Ramos (cell line): Measurements from ENCODE around the gene SRBD1.

Experiments used
- in situ Hi-C: fragments of 300-500 bp; cut with MboI; formaldehyde crosslinking; loops from one replicate; pipeline ENCODE4 v1.14.3; 2022; ENCODE audit warnings: low sequenced_read_pairs; ENCODE audit not compliant: unreplicated experiment

The SRBD1 gene

DNA sequence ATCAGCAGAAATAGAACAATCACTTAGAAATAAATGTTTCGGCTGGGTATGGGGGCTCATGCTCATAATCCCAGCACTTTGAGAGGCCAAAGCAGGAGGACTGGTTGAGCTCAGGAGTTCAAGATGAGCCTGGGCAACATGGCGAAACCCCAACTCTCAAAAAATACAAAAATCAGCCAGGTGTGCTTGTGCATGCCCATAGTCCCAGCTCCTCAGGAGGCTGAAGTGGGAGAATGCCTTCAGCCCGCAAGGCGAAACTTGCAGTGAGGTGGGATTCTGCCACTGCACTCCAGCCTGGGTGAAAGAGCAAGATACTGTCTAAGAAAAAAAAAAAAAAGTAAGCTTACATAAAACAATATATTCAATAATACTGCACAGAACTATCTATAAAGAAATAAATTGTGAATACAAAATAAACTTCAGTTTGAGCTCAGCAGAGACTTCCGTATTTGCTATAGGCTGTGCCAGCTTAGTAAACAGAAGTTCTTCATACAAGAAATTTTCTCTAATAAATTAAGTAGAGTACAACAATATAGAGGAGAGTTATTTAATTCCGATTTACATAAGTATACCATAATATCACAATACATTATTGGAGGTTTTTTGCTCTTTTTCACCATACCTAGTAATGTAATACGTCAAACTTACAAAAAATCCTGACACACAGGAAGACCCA is 43.6 kb downstream of the SRBD1 start:
- in situ Hi-C loops, result no loop called here

DNA sequence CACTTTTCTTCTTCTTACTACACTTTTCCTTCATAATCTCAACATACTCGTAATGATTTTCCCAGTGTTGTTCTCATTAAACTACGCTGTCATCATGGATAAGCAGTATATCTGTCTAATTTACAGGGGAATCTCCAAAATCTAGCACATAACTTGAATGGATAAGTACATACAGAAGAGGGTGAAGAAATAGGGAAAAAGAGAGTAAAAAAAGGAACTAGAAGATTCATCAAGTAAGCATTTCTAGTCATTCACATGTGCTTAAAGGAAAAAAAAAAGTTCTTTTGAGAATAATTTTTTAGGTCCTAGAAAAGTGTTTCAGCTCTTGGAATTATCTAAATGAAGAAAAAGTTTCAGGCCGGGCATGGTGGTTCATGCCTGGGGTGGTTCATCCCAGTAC is 51.6 kb downstream of the SRBD1 start:
- in situ Hi-C loops, result no loop called here

DNA sequence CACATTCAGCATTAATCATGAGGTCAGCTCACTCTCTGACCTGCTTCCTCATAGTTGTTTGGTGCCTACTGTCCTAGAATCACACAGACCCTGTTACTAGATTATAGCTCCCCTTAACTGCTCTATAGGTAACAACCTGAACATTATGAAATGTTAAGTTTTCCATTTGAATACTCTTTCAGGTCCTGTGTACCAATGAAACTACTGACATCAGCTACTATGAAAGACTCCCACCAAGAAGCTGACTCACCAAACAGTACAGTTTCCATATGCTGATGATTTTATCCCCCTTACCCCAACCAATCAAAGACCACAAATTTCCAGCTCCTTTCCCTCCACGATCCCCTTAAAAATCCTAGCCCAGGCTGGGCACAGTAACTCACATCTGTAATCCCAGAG is 56.3 kb downstream of the SRBD1 start:
- in situ Hi-C loops, result no loop called here

DNA sequence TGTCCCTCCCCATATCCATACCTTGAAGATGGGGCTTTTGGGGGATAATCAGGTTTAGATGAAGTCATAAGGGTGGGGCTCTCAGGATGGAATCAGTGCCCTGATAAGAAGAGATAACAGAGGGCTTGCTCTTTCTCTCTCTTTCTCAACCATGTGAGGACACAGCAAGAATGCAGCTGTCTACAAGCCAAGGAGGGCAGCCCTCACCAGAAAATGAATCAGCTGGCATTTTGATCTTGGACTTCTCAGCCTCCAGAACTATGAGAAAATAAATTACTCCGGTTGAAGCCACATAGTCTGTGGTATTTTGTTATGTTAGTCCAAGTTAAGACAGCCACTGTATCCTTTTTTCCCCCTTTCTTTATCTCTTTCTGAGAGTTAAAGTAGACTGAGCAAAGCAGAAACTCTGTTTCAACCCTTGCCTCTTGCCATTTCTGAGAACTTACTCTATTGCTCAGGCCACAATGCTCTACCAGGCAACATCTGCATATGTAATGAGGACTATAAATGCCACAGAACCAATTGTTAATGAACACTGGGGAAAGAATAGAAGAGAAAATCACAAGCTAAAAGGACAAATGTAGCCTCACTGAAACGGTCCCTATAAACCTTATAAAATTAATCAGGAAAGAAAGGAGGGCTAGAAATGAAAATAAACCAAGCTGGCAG is 56.9 kb downstream of the SRBD1 start:
- in situ Hi-C loops, result no loop called here

DNA sequence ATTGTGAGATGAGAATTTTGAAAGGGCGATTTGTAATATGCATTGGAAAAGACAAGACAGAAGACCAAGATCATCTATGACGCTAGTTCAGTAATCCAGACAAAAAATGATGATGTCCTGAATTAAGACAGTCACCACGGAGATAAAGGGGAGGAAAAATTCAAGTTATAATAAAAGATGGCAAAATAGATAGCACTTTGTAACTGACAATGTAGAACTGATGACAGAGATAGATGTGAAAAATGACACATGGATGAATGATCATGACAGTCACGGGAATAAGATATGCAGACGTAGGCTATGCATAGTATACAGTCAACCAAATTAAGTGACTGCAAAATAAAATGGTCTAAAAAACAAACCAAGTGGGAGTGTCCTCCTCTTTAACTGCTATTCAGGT is 59.2 kb downstream of the SRBD1 start:
- in situ Hi-C loops, result no loop called here

DNA sequence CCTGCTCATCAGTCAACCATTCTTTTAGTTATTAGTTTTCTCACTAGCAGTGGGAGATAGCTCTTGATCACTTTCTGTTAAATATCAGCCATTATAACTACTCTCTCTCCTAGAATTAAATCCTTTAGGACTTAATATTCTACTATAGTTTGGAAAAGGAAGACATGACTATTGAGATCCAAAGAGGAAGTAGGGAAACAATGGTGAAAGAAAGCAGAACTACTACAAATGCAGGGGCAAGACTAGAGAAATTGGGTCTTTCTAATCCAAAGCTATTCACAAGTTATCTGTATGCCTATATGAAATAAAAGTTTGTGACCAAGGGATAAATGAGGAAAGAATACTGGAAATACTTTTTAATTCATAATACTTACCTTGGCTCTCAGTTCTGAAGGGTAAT is 65.1 kb downstream of the SRBD1 start:
- in situ Hi-C loops, result no loop called here

DNA sequence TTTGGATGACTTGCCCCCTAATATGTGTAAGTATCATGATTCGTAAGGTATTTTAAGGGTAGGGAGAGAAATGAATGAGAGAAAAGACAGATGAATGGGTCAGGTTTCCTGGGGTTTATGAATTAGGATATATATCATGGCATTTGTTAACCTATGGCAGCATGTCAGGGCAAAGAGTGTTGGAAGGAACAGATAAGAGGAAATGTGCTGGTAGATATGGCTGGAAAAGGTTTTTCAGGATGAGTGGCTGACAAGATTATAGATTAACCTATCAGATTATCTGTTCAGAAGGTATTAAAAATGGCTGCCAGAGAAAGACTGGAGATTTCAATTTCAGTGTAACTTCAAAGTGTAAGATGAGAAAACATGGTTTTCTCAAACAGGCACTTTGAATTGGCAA is 67.8 kb downstream of the SRBD1 start:
- in situ Hi-C loops, result no loop called here

DNA sequence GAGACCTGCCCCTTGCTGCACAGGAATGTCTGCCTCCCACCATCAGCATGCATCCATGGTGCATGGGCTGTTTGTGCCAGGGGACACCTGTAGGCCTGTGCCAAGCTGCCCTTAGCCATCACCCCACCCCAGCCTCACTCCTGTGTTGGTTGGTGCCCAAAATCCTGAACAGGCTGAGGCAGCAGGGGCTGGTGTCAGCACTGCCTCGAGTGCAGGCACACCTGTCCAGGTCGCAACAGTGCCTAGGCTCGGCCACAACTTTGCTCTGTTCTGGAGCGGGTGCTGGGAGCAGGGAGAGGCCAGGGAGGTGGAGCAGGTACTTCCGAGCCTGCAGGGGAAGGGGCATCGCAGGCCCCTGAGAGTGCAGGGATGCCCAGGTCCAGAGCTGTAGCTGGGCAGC is 69.1 kb downstream of the SRBD1 start:
- in situ Hi-C loops, result no loop called here

DNA sequence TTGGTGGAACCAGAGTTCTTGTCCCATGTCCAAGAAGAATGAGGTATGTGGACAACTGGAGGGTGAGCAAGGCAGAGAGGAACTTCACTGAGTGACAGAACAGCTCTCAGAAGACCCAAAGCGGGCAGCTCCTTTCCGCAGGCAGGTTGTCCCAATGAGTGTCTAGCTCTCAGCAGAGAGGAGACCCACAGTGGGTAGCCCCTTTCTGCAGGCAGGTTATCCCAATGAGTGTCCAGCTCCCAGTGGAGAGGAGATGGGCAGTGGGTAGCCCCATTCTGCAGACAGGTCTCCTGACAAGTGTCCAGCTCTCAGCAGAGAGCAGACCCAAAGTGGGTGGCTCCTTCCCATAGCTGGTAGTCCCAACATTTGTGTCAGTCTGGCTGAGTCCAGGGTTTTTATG is 69.6 kb downstream of the SRBD1 start:
- in situ Hi-C loops, result no loop called here

DNA sequence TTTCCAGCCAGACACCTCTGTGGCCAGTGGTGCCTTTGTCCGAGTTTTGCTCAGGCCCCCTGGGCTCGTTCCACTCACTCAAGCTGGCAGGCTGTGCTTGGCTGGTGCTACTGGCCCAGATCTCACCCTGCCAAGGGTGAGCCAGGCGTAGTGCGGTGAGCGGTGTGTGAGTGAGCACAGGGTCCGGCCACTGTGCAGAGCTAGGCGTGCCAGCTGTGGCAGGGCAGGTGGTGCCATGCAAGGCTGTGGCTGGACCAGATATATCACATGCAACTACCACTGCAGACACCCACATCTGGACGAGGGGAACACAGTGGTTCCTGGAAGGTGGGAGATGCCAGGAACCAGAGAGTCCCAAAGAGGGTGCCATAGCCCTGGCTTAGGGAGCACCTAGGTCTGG is 70.1 kb downstream of the SRBD1 start:
- in situ Hi-C loops, result no loop called here

DNA sequence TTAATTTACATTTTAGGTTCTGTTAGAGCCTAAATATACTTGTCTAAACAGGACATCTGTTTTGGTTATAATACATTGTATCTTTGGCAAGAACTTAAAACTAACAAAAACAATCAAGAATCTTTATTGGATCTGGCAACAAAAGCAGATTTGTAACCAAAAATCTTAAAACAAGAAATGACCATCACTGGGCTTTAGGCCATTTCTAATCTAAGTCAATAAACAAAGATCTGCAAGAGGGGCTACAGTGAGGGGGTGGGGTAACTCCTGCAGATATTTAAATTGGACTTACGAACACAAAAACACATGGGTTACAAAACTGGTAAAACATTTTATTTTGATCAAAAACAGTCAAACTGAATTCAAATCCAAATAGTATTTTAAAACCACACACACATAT is 77.3 kb downstream of the SRBD1 start:
- in situ Hi-C loops, result no loop called here

DNA sequence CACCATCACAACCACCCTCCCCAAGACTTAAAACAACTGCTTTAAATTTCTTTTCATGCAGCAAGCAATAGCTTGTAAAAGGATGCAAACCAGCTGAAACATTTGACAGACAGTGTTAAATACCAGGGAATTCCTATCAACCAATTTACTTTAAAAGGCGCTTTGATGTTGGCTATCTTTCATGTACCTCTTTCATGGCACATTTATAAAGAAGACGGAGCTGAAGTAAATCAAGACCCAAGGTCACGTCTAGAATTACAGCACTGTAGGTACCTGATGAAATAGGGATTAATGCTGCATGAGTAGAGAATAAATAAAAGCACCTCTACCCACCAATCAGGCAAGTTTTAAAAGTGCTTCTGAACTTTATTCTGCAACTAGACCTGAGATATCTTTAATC is 78.9 kb downstream of the SRBD1 start:
- in situ Hi-C loops, result no loop called here

DNA sequence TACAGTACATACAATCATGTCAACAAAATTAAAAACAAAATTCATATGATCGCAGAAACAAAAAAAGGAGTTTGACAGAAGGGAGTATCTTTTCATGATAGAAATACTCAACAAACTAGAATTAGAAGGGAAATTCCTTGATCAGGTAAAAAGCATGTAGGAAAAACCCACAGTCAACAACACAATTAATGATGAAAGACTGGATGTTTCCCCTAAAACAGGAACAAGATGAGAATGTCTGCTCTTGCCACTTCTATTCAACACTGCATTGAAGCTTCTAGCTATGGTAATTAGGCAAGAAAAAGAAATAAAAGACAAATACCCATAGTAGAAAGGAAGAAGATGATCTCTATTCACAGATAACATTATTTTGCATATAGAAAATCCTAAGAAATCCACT is 87.1 kb downstream of the SRBD1 start:
- in situ Hi-C loops, result no loop called here

DNA sequence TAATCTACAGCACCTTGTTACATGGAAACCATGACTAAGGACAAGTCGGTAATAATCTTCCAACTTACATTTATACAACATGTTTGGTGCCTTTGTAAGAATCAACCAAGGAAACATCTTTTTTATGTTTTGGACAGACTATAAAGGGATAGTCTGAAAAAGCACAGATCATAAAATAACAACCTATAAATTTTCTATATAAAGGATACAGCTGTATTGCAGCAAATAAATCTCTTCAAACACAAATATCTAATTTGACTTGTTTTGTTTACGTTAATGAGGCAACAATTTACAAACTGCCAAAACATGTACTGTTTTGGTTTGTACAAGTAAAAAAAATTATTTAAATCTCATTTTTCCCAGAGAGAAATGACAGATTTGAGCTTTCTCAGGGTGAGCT is 92.5 kb downstream of the SRBD1 start:
- in situ Hi-C loops, result no loop called here

DNA sequence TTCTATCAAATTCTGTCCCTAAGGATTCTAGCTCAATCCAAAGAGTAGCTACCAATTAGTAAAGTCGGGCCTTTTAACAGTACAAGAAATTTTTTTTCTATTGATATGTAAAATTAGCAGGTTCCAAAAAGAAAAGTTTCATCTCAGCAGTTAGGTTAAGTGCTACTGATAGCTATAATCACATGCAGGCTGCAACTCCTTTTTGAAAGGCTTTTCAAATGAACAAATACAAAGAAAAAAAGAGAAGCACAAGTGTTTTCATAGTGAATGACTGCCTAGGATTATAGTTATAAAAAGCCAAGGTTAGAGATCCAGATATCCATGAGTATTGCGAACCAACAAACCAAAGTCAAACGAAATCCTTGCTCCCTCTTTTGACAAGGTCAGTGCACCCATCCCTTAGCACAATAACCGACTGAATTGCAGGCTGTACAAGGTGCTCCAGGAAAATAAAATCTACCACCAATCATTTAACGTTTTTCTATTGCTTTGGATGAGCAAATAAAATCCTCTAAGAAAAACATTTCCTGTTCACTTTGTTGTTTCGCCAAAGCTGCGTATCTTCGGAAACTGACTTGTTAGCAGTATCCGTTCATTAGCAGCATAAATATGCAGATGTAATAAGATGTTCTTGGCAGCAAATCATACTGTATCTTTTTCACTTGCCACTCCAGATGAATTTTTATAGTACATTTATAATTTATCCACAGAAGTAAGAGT is 100.2 kb downstream of the SRBD1 start:
- in situ Hi-C loops, result no loop called here

DNA sequence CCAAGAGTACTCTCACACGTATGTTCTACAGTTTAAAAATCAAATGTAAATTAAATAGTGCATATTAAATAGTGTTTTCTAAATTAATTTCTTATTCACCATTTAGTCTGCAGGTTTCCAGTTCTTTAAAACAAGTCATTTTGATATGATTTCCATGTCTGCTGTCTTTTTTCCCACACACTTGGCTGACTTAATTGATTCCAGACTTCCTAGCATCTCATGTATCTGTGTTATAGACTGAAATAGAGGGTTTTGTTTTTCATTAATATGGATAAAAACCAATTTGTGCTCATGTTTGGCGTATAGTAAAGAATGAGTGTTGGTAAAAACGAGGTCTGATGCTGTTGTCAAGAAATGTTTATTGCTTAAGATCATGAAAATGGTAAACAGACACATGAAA is 104.3 kb downstream of the SRBD1 start:
- in situ Hi-C loops, result no loop called here

DNA sequence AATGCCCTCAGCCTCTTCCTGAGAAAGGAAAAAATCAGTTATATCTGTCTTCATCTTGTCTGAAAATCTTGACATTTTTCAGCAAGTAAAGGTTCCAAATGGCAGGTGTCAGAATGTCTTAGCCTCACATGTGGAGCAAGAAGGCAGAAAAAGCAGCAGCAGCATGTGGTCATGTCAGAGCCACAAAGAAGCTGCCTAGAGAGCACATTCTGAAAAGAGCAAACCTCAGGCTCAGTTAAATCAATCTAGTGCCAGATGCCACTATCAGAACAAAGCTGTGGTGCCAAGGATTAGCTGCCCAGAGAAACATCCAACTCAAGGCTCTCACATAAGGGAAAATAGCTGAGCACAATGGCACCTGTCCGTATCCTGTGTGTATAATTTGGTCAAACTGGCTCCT is 105.9 kb downstream of the SRBD1 start:
- in situ Hi-C loops, result no loop called here

DNA sequence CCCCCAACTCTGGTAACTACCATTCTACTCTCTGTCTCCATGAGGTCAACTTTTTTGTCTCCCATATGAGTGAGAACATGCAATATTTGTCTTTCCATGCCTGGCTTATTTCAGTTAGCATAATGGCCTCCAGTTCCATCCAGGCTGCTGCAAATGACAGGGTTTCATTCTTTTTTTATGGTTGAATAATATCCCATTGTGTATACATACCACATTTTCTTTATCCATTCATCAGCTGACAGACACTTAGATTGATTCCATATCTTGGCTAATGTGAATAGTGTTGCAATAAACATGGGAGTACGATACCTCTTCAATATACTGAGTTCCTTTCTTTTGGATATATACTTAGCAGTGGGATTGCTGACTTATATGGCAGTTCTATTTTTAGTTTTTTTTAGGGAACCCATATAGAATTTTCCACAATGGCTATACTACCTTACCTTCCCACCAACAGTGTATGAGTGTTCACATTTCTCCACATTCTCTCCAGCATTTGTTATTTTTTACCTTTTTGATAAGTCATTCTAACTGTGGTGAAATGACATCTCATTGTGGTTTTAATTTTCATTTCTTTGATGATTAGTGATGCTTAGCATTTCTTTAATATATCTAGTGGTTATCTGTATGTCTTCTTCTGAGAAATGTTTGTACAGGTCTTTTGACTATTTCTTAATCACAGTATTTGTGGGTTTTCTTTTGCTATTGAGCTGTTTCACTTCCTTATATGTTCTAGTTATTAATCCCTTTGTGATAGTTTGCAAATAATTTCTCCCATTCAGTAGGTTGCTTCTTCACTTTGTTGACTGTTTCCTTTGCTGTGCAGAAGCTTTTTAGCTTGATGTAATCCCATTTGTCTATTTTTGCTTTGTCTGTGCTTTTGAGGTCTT is 112.2 kb downstream of the SRBD1 start:
- in situ Hi-C loops, result loop anchor here (10.0 kb wide), 1 partner anchor 514 kb away; no protein-coding TSS in a partner anchor

DNA sequence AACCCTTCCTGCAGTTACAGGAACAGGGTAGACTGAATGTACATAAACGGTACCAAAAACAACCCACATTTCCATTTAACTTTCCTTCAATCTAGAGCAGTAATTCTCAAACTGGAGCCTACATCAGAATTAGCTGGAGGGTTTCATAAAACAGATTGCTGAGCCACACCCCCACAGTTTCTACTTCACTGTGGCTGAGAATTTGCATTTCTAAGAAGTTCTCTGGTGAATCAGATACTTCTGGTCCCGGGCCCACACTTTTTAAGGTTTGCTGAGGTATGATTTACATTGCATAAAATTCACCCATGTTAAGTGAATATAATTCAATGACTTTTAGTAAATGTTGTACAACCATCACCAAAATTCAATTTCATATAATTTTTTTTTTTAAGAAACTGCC is 113.7 kb downstream of the SRBD1 start:
- in situ Hi-C loops, result loop anchor here (10.0 kb wide), 1 partner anchor 513 kb away; no protein-coding TSS in a partner anchor

DNA sequence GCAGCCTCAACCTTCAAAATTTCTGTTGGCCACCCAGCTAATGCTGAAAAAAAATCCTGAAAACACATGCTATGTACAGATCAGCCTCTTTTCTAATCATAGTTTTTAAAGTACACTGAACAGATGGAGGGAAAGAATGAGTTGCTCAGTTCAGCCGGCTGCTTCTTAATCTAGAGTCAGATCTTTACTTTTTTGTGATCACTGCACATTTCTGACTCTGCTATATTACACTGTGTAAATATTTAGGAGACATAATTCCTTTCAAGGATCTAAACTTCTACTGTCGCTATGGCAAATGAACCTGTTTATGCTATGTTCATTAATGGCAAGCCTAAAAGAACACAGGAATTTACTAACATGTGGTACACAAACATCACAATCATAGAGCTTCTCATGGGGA is 114.2 kb downstream of the SRBD1 start:
- in situ Hi-C loops, result loop anchor here (10.0 kb wide), 1 partner anchor 512 kb away; no protein-coding TSS in a partner anchor

DNA sequence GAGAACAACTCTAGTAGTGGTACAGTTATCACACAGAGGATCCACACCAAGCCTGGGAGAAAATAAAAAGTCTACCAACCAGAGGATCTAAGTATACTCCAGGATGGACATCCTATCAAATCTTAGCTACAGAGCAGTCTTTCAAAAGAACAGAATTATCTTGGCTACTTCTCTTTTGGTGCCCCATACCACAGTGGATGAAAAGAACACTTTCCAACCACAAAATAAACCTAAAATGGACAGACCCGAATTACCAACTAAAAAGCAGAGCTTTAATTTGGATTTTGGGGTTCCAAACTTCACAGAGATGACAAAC is 116.1 kb downstream of the SRBD1 start:
- in situ Hi-C loops, result loop anchor here (10.0 kb wide), 1 partner anchor 510 kb away; no protein-coding TSS in a partner anchor
